ENCODE measurements around the gene ZNF529.

Gene ZNF529

GRCh38 chr19:36508325-36508724 is 64.8 kb downstream of the ZNF529 start:
- no peak for DNase-seq

- DNase-seq = no peak
Measured at GRCh38 chr19:36501973-36502372, 71.1 kb downstream of the ZNF529 start.

GRCh38 chr19:36497001-36497400 is 76.1 kb downstream of the ZNF529 start:
- DNase-seq = no peak
